ENCODE measurements around the gene TYR.

DNA sequence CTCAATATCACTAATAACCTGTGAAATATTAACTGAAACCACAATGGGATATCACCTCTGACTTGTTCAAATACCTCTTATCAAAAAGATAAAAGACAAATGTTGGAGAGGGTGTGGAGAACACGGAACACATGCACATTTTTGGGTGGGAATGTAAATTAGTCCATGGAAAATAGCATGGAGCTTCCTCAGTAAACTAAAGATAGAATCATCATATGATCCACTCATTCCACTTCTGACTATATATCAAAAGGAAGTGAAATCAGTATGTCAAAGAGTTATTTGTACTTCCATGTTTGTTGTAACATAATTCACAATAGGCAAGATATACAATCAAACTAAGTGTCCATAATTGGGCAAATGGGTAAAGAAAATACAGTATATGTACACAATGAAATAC lies 57.4 kb downstream of the TYR start:
- TF ChIP-seq, protein P1, sequence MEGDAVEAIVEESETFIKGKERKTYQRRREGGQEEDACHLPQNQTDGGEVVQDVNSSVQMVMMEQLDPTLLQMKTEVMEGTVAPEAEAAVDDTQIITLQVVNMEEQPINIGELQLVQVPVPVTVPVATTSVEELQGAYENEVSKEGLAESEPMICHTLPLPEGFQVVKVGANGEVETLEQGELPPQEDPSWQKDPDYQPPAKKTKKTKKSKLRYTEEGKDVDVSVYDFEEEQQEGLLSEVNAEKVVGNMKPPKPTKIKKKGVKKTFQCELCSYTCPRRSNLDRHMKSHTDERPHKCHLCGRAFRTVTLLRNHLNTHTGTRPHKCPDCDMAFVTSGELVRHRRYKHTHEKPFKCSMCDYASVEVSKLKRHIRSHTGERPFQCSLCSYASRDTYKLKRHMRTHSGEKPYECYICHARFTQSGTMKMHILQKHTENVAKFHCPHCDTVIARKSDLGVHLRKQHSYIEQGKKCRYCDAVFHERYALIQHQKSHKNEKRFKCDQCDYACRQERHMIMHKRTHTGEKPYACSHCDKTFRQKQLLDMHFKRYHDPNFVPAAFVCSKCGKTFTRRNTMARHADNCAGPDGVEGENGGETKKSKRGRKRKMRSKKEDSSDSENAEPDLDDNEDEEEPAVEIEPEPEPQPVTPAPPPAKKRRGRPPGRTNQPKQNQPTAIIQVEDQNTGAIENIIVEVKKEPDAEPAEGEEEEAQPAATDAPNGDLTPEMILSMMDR (IDR thresholded peaks at IDR 0.05): no peak
- no peak for TF ChIP-seq POLR2A (IDR thresholded peaks at IDR 0.05)

Data from ovary (tissue), 3 donors.